Sigmoid colon (tissue), 4 donors: Measurements from ENCODE around the gene PTH2R.

Experiments used
- CTCF ChIP-seq, 4 experiments: fragments of 450-650 bp in 3 of 4; fragments of 200-600 bp in 1 of 4; IDR thresholded peaks; one replicate each; pipeline ENCODE4 v1.5.1; 2016 to 2019; ENCODE audit warnings: antibody characterized with exemption in 4 of 4, mild to moderate bottlenecking in 3 of 4, moderate library complexity in 2 of 4
- EP300 ChIP-seq, 4 donors: sonication (generic); formaldehyde crosslinking; IDR thresholded peaks; one replicate each; pipeline ENCODE4 v1.6.1; 2017; ENCODE audit warnings: antibody characterized with exemption in 4 of 4
- POLR2A ChIP-seq, 2 donors: fragments of 450-650 bp; IDR thresholded peaks; one replicate each; pipeline ENCODE4 v1.6.1; 2016; ENCODE audit warnings: antibody characterized with exemption in 2 of 2, mild to moderate bottlenecking in 2 of 2, moderate library complexity in 2 of 2
- POLR2AphosphoS5 ChIP-seq, 4 donors: sonication (generic); formaldehyde crosslinking; IDR thresholded peaks; one replicate each; pipeline ENCODE4 v1.6.1; 2017; ENCODE audit warnings: antibody characterized with exemption in 4 of 4

- TF ChIP-seq CTCF (IDR thresholded peaks at IDR 0.05) (no peak), POLR2A (IDR thresholded peaks at IDR 0.05) (no peak), EP300 (IDR thresholded peaks at IDR 0.05) (no peak), POLR2AphosphoS5 (IDR thresholded peaks at IDR 0.05) (no peak)
These were observed 48.3 kb downstream of the PTH2R start for GRCh38 chr2:208454861-208455260.
